ENCODE results near the gene EHHADH.
"Not testable (repeated sequence)": the region's sequence is repeated elsewhere in the genome, so short reads cannot be mapped to it uniquely, and the experiment has no call there.

Gene EHHADH

DNA sequence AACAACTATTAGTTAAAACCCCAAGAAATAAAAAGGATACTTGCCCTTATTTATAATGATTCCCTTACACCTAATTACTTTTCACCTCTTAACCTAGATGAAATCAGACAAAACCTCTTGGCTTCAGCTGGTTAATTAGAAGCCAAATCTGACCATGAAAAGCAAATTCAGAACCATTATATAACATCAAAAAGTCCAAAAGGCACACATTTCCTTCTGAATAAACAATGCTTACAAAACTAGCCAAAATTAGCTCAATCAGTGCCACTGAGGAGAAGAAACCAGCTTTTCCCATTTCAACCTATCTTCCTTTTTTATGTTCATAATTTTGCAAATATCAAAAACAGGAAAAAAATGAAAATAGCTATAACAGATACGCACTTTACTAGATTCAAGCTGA is 3.2 kb downstream of the EHHADH start:
- no peak for DNase-seq

DNA sequence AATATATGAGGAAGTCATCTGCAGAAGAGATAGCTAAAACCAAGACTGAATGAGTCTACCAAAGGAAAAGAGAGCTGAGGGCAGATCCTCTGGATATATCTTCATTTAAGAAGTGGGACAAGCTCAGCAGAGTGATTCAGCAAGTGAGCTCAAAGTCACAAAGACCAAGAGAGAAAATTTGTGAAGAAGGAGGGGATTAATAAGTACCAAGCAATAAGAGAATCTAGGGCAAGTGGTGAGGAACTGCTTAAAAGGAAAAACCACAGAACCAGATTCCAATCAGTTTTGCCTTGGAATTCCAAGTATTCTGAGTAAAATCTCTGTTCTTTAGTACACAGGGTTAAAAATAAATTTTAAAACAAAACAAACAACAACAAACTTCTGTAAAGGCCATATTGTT is 3.6 kb downstream of the EHHADH start:
- DNase-seq, result no peak

DNA sequence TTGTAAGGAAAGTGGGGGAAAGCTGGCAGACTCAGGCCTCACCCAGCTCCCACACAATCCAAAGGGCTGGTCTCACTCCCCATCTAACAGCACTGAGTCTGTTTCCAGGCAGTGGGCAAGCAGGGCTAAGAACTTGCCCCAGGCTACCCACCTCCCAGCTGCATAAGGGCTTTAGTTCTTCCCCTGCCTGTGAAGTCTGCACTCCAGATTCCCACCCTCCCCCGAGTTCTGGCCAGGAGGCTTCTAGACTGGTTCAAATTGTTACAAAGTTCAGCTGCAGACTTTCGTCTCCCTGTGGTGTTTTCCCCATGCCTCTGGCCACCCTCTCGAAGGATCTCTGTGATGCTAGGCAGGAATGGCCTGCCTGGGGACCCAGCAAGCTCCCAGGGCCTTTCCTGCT is 11.2 kb downstream of the EHHADH start:
- DNase-seq, result no peak

- no peak for DNase-seq
Measured at GRCh38 chr3:185236969-185237368, 16.9 kb downstream of the EHHADH start.

GRCh38 chr3:185233328-185233727 is 20.5 kb downstream of the EHHADH start:
- DNase-seq, result no peak

DNA sequence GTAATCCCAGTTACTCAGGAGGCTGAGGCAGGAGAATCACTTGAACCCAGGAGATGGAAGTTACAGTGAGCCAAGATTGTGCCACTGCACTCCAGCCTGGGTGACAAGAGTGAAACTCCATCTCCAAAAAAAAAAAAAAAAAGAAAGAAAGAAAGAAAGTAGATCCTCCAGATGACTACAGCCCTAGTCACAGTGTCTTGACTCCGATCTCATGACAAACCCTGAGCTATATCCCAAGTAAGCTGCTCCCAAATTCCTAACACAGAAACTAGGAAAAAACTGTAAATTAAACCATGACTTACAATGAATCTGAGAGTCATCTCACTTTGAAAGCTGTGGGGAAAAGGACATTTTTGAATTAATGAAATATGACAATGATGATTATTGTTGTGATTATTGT is 27.3 kb downstream of the EHHADH start:
- DNase-seq, result not testable (repeated sequence)

DNA sequence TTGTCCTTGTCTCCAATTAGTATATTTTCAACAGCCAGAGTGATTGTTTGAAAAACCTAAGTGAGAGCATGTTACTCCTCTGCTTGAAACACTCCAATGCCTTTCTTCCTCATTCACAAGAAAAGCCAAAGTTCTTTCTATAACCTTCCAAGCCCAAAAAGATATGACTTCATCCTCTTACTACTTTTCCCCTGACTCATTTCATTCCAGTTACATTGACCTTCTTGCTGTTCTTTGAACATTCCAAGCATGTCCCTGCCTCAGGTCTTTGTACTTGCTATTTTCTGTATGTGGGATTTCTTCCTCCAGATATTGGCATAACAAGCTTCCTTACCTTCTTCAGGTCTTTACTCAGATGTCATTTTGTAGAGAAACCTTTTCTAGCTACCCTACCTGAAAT is 28.3 kb downstream of the EHHADH start:
- no peak for DNase-seq

GRCh38 chr3:185225080-185225479 is 28.8 kb downstream of the EHHADH start:
- no peak for DNase-seq

- DNase-seq, result no peak
Measured at GRCh38 chr3:185221203-185221602, 32.6 kb downstream of the EHHADH start.

DNA sequence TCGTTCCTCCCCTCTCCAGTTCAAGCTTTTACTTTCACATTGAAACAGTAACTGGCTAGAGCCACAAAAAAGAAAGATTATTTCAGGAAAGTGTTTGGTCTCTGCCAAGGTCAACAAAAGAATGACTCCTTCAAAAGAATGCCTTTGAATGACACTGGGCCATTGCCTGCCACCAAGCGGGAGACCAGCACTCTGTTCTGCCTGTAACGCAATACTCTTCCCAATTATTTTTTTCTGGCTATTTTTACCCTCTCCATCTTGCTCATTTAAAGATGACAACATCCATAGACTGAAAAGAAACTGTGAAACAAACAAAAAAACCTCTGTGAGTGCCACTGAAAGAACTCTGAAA is 37.3 kb downstream of the EHHADH start:
- no peak for DNase-seq

GRCh38 chr3:185215873-185216606 is 37.8 kb downstream of the EHHADH start:
- peak; percentile 21 for DNase-seq

GRCh38 chr3:185212559-185212958 is 41.3 kb downstream of the EHHADH start:
- no peak for DNase-seq

GRCh38 chr3:185212086-185212485 is 41.8 kb downstream of the EHHADH start:
- no peak for DNase-seq

DNA sequence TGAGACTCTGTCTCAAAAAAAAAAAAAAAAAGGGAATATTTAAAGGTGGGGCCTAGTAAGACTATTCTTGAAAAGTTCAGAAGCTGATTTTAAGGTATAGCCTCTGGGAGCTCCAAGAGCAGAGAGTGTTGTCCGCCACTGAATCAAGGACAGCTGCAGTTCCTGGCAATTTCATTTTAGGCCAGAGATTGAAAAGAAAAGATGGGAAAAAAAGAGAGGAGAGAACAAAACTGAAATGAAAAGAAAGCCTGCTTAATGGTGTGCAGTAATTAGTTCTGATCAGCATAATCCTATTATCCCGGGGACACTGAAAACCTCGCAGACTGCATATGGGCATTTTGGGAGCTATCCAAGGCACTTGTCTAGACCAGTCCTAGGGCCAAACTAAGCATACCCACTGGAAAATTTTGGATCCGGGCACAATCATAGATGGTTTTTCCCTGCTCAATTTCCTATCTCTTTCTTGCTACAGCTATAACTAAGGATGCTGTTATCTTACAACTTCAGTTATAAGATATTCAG is 43.2 kb downstream of the EHHADH start:
- DNase-seq, result no peak

- DNase-seq, result no peak
Measured at GRCh38 chr3:185208823-185209222, 45.0 kb downstream of the EHHADH start.

GRCh38 chr3:185207931-185208746 is 45.7 kb downstream of the EHHADH start:
- no peak for DNase-seq

GRCh38 chr3:185207481-185207880 is 46.4 kb downstream of the EHHADH start:
- DNase-seq, result no peak

- no peak for DNase-seq
Measured at GRCh38 chr3:185205865-185206264, 48.0 kb downstream of the EHHADH start.

DNA sequence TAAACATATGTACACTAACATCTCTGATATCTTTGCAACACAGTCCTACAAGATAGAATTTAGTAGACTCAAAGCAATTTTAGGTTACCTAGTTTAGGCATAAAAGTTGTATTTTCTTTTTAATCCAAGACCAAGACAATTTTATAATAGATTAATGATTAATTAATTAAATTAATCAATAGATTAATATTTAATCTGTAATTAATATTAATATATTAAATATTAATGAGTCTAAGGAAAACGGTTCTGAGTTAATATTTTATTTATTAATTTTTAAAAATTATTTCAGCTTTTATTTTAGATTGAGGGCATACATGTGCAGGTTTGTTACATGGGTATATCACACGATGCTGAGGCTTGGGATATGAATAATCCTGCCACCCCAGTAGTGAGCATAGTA is 49.0 kb downstream of the EHHADH start:
- no peak for DNase-seq

DNA sequence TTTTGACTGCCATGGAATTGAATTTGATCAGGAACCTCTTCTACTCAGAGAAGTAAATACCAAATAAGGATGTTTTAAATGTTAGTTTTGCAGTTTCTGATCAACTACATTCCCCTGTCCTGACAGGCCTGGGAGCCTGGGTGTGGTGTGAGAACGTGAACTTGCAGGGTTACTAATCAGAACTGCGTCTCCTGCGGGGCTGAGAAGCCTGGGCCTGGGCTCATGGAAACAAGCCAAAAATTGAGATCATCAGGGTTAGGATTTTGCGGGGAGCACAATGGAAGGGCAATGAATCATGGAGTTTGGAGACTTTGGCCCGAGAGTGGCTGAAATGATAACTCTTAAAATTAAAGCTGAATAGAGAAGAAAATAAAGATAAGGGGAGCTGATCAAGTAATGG is 53.2 kb downstream of the EHHADH start:
- no peak for DNase-seq

DNA sequence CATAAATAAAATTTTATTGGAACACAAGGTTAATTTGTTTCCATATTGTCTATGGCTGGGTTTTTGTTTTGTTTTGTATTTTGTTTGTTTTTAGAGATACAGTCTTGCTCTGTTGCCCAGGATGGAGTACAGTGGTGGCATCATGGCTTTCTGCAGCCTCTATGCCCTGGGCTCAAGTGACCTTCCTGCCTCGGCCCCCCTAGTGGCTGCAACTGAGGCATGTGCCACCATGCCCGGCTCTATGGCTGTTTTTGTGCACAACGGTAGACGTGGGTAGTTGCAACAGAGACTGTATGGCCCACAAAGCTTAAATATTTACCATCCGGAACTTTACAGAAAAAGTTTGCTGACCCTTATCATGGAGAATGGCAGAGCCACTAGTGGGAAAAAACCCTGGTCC is 54.2 kb downstream of the EHHADH start:
- DNase-seq, result no peak

GRCh38 chr3:185199206-185199605 is 54.6 kb downstream of the EHHADH start:
- no peak for DNase-seq

- DNase-seq, result no peak
Measured at GRCh38 chr3:185197068-185197467, 56.8 kb downstream of the EHHADH start.

DNA sequence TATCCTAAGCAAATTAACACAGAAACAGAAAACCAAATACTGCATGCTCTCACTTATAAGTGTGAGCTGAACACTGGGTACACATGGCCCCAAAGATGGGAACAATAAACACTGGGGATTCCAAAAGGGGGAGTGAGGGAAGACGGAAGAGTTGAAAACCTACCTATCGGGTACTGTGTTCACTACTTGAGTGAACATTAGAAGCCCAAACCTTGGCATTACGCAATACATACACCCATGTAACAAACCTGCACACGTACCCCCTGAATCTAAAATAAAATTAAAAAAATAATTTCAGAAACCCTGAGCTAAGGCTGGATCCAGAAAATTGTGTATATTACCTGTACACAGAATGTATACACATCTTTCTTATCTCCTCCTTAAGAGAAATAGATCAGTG is 58.2 kb downstream of the EHHADH start:
- no peak for DNase-seq

Data from RPMI8226 (cell line).